Activated T-cell treated with anti-CD3 and anti-CD28 coated beads for 48 hours (primary cell): ENCODE results near the gene FOXL1.

Experiments
- DNase-seq: peaks from one replicate; pipeline ENCODE4 v3.0.0-alpha.2; 2020; ENCODE audit warnings: low read depth

Gene FOXL1

GRCh38 chr16:86608301-86608747, 30.0 kb downstream of the FOXL1 start:
- no peak for DNase-seq

- DNase-seq = no peak
Observed at GRCh38 chr16:86609115-86609514, 30.8 kb downstream of the FOXL1 start.

DNA sequence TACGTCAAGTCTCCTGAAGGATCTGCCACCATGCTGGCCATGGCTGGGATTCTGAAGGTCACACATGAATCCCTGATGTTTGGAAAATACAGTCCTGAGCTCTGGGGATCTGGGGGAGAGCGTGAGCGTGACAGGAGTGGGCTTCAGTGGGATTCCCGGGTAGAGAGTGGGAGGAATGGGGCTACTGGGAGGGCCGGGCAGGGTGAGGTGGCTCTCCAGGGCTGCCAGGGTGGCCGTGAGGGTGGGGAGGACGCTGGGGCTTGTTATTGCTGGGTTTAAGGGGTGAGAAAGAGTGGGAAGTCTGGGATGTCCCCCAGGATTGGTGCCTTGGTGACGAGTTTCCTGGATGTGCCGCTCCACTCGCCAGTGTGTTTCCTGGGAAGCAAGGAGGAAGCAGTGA, 31.3 kb downstream of the FOXL1 start:
- no peak for DNase-seq

DNA sequence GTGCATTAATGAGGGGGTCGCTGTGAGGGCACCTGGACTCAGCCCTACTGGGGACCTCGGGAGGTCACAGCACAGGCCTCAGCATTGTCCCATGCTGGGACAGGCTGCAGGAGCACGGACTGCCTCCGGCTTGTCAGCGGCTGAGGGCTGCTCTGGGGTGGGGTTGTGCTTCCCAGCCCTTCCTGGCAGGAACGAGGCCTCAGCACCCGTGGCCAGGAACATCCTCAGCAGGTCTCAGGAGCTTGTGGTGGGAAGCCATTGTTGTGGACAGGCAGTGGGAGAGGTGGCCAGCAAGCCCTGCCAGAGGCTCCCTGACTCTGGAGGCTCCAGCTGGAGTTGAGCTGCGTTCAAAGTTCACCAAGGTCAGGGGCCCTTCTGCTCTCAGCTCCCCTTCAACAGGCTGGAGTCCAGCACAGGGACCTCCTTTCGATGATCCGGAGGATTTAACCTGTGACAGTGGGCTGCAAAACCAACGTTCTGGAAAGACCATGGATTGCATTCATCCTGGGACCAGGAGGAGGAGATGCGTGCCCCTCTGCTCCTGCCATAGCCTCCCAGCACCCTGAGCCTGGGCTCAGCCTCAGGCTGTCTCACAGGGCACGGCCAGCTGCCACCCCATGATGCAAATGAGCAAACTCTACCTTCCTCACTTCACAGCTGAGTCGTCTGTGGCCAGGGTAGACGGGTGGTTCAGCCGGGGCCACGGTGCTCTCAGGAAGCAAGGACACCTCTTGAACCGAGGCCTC, 32.6 kb downstream of the FOXL1 start:
- DNase-seq = no peak

- DNase-seq = no peak
Observed at GRCh38 chr16:86611525-86611855, 33.1 kb downstream of the FOXL1 start.

- DNase-seq = no peak
Observed at GRCh38 chr16:86611941-86612340, 33.6 kb downstream of the FOXL1 start.

DNA sequence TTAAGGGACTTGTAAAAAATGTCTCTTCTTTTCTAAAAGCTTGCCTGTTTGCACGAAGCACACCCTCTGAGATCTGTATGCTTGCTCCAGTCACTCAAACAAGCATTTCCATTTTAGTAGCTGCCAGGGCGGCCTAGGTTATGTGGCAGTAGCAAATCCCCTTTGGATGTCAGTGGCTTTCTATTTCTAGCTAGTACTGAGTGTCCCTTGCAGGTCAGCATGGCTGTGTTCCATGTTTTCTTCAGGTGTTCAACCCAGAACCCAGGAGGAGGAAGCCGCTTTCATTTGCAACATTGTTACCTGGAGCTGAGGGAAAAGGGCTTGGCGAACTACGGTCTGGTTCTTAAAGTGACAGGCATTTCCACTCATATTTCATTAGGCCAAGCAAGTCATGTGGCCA, 36.4 kb downstream of the FOXL1 start:
- DNase-seq = no peak

- no peak for DNase-seq
Observed at GRCh38 chr16:86616906-86617305, 38.6 kb downstream of the FOXL1 start.

DNA sequence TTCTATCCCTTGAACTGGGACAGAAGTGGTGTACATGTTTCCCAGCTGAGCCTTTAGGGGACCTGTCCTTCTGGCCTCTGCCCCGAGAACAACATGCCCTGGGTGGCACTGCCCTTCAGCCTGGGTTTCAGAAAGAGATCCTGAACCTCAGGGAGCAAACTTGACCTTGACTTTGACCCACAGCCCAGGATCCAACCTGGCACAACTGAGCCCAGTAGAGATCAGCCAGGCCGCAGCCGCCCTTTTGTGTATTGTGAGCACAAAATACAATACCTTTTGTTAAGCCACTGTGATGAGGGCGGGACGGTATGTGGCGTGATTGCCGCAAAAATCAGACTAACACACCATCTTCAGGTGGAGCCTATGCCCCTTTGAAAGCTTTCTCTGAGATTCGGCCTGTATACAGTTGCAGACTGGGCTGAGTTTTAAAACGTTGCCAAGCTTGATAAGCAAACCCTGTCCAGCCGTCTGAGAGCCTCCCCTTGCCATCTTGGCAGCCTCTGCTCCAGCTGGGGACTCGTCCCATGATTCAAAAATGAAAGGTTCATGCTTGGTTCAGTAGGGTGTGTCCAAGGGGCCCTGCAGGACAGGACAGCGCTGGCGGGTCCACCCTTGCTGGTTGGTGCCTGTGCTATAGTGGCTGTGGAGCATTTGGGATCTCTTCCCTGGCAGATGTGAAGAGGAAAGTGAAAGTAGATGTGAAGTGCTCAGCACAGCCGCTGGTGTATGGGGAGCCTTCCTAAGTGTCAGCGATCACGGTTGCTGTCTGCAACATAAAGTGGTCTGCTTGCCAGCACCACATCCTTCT, 40.3 kb downstream of the FOXL1 start:
- DNase-seq = no peak

DNA sequence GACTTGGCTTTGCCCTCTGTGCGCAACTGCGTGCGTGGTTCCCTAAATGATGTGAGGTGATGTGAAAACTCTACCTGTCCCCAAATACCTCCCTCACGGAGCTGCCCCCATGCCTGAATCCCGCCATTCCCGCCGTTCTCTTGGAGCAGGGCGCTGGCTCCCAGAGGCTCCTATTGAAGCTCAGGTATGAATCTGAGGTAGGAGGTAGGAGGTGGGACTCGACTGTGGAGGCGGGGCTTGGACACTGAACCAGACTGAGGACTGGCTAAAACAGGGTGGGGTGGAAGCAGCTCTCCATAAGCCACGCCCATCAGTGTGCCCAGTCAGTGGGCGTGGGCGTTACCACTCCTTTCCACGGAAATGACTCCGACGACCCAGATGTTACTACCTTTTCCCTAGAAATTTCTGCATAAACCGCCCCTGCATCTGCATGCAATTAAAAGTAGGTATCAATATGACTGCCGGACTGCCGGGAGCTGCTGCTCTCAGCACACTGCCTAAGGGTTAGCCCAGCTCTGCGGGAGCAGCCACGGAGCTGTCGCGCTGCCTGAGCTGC, 41.0 kb downstream of the FOXL1 start:
- no peak for DNase-seq

DNA sequence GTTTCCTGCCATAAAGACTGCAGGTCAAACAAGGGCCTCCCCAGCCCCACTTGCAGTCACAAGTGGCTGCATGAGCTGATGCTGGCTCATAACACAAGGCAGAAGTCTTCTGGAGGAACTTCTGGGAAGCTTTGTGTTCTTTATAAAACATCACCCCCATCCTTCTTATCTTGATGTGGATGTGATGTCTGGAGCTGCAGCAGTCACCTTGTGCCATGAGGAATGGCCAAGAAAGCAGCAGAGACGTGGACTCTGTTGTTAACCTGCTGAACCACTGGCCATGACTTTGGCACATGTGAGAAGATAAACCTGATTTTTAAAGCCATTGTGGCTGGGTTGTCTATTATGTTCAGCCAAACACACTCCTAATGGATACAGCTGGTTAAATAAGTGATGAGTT, 41.8 kb downstream of the FOXL1 start:
- DNase-seq = no peak

DNA sequence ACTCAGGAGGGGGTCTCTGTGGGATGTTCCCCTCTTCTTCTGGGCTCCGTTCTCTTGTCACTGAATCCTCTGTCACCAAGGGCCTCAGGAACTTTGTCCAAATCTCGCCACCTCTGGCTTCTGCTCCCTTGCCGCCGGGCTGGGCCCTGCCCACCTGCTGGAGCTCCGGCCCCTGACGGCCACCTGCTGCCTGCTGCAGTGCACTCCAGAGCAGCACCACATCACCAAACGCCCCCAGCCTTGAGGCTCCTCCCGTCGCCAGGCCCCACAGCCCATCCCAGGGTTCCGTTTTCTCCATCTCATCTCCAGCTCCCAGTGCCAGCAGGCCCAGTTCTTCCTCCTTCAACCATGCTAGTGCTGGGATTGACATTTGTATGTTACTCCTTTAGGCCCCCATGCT, 43.6 kb downstream of the FOXL1 start:
- no peak for DNase-seq

DNA sequence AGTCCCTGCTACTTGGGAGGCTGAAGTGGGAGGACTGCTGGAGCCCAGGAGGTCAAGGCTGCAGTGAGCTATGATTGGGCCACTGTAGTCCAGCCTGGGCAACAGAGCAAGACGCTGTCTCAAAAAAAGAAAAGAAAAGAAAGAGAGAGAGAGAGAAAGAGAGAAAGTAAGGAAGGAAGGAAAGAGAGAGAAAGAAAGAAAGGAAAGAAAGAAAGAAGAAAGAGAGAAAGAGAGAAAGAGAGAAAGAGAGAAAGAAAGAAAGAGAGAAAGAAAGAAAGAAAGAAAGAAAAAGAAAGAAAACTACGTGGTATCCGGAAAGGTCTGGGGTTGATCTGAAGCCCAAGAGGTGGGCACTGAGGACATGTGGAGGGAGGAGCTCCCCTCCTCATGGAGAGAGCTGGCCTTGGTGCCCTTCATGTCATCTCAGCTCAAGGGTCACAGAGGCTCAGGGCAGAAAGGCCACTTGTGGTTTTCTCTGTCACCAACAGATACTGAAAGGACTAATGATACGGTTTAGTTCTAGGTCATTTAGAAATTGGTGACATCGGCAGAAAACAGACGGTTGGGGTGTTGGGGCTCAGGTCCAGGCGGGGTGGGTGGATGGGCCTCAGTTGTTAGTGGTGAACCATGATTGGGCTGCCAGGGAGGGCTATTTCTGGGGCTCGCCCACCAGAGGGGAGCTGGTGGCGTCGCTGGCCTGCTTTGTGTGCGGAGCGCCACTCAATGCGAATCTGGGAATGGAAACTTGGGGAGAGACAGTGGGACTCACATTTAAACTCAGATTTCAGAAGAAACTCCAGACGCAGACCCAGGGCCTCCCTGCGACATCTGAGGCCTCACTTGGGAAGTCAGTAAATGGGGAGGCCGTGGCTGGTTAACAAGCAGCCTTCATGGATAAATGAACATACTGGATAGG, 44.6 kb downstream of the FOXL1 start:
- DNase-seq = no peak

DNA sequence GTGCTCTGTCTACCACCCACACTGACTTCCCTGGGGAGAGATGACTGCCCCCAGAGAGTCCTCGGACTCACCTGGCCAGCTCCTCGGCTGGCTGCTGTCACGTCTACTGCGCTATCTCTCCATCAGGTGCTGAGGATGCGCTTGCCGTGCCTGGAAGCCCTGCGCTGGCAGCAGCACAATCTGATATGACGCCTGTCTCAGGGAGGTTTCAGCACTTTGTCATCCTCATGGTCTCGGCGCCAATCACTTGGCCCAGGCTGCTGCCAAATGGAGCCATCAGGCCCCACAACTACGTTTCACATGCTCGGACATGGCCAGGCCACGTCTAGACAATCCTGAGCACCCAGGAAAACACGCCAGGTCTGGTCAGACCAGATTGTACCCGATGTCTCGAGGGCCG, 46.7 kb downstream of the FOXL1 start:
- DNase-seq = no peak

DNA sequence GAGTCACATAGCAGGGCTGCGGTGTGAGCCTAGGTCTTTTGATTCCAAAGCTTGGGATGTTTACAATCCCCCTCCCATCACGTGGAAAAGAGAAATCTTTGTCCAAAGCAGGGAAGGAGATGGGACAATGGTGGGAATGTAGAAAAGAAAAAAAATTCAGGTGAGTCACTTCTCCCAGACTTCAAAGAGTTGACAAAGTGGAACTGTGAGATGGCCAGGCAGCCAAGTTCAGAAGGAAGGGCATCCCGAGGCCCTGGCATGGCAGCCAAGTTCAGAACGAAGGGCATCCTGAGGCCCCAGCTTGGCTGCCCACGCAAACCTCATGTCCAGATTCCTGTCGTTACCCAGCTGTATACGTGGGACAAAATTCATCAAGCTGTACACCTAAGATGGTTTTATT, 47.5 kb downstream of the FOXL1 start:
- DNase-seq = no peak

DNA sequence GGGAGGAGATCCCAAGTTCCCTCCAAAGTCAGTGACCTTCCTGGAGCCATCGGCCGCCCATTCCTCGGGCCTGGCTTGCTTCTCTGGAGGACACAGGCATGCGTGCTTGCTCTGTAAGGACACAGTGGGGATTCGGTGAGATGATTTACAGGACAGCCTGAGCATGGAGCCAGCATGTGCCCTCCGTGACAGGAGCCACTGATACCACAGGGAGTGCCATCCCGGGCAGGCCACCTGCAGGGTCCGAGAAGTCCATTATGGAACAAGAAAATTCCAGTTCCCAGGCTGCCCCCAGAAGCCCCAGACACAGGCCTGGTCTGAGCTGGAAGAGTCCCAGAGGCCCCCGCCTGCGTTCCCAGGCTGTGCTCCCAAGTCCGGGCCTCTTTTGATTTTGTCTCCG, 47.9 kb downstream of the FOXL1 start:
- DNase-seq = no peak

DNA sequence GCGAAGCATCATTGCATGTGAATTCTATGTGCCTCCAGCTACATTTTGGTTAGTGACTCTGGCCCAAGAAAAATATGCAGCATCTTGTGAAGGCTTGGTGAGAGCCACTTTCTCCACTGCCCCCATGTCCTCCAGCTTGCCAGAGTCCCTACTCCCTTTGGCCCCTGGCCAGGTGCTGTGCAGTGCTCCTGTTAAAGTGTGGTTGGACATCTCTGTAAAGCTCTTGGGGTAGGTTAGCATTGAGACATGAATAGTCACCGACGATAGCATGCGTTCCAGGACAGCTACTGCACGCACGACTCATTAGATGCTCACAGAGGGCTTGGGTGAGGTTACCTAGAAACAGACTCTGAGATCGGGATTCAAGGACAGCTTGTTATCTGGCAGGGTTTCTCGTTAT, 48.6 kb downstream of the FOXL1 start:
- DNase-seq = no peak

GRCh38 chr16:86628614-86629013, 50.3 kb downstream of the FOXL1 start:
- DNase-seq = no peak

GRCh38 chr16:86630471-86630870, 52.1 kb downstream of the FOXL1 start:
- no peak for DNase-seq

DNA sequence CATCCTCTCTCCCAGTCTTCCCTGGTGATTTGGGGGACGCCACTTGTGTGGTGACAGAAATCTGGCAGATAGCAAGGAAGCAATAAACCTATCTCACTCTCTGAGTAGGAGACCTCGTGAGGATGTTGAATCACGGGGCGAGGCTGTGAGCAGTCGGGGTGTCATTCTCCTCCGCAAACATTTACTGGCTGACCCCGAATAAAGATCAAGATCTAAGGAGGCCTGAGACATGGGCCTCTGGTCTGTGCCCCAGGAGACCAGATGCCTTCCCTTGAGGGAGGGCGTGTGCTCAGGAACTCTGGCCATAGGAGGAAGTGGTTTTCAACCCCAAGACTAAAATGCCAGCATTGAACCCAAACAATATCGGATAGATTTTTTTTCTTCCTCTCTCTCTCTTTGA, 53.1 kb downstream of the FOXL1 start:
- DNase-seq = no peak
